SK-N-SH (cell line): Measurements from ENCODE around the gene CYP2S1.

Source experiments
- FOXM1 ChIP-seq: IDR thresholded peaks from 2 replicates; pipeline ENCODE4 v1.4.0; 2012; ENCODE audit warnings: low read depth, mild to moderate bottlenecking
- RAD21 ChIP-seq: IDR thresholded peaks from 2 replicates; pipeline ENCODE4 v1.6.1; 2012; ENCODE audit warnings: mild to moderate bottlenecking, low read length
- TF ChIP-seq, protein P1 (sequence below): fragments of 150-350 bp; IDR thresholded peaks from 2 replicates; pipeline ENCODE4 v1.6.1; 2017; ENCODE audit warnings: antibody characterized with exemption, low read length, low read depth, borderline replicate concordance

DNA sequence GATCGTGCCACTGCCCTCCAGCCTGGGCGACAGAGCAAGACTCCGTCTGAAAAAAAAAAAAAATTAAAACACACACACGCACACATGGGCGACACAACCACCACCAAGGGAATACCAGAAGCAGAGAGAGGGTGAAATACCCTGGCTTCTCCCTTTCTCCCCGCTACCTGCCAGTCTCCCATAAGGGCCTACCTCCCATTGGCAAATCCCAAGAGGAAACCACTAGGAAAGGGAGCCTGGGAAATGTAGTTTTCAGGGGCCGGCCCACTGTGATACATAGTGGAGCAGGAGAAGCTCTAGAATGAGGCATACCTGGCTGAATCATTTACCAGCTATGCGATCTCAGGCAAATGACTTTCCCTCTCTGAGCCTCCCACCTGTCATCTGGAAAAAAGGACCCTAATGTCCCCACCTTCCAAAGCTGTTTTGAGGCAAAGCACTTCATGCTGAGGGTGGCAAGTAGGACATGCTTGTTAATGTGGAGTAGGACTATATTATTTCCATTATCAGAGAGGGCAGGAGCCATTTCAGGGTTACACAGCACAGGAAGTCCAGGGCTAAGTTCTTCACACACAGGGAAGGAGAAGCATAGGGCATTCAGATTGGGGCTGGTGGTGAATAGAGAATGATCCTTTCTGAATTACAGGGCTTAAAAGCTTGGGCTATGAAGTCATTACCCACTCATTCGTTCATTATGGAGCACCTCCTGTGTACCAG, 56.8 kb downstream of the CYP2S1 start:
- TF ChIP-seq, protein P1, sequence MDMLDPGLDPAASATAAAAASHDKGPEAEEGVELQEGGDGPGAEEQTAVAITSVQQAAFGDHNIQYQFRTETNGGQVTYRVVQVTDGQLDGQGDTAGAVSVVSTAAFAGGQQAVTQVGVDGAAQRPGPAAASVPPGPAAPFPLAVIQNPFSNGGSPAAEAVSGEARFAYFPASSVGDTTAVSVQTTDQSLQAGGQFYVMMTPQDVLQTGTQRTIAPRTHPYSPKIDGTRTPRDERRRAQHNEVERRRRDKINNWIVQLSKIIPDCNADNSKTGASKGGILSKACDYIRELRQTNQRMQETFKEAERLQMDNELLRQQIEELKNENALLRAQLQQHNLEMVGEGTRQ, result no peak
- TF ChIP-seq FOXM1, result no peak
- no peak for TF ChIP-seq RAD21
